ENCODE data around the gene CASS4. TPM values are rescaled to one million over a fixed set of nuclear protein-coding genes. Genes with fewer than 3 reads are reported as not detected.

CASS4 gene
- total and polyA plus RNA-seq, 12 donors, result 0.22 to 2.8 (median 0.59) TPM

DNA sequence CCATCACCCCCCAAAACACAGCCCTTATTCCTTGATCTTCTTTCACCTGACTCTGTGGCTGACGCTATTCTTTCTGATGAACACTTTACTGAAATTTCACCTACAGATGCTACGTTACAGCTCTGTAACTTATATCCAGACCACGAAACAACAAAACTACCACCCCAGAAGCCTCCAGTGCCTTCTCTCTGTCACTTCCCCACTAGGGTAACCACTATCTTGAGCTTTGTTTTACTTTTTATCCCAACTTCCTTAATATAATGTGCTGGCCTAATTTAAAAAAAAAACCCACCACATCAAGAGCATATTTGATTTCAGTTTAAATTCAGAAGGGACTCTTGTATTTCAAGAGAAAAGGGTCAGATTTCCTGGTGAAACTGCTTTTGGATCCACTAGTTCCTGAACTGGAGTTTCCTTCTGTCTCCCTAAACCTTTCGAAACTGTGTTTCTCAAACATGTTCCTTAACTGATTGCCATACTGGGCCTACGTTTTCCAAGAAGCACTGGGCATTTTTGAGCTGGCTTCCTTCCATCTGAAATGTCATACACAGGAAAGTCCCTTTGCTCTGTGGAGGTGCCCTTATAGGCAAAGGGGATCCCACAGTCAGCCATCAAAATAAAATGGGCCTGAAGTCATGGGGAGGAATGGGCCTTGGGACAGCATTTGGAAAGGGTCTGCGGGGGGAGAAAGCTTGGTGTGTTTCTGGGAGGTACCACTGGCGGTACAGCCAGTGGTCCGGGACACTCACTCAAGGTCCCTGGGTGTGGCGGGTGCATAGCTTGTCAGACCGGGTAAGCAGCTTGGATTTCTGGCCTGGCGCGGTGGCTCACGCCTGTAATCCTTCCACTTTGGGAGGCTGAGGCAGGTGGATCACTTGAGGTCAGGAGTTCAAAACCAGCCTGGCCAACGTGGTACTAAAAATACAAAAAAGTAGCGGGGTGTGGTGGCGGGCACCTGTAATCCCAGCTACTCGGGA lies 30.6 kb downstream of the CASS4 start:
- no peaks in the 10 kb centered on the region for H3K27me3 ChIP-seq
- 88 to 91% methylated on average over 17 of the region's 17 CpGs for WGBS, 2 donors
- H3K36me3 ChIP-seq, result peaks cover 0 to 19% (median 0%) of the 10 kb centered on the region in 9 donors
- H3K9me3 ChIP-seq, result no peaks in the 10 kb centered on the region
- peak overlapping the region in 3 of 10 donors; percentile 15 to 29 (median 22) for H3K27ac ChIP-seq
- TF ChIP-seq, protein P1, sequence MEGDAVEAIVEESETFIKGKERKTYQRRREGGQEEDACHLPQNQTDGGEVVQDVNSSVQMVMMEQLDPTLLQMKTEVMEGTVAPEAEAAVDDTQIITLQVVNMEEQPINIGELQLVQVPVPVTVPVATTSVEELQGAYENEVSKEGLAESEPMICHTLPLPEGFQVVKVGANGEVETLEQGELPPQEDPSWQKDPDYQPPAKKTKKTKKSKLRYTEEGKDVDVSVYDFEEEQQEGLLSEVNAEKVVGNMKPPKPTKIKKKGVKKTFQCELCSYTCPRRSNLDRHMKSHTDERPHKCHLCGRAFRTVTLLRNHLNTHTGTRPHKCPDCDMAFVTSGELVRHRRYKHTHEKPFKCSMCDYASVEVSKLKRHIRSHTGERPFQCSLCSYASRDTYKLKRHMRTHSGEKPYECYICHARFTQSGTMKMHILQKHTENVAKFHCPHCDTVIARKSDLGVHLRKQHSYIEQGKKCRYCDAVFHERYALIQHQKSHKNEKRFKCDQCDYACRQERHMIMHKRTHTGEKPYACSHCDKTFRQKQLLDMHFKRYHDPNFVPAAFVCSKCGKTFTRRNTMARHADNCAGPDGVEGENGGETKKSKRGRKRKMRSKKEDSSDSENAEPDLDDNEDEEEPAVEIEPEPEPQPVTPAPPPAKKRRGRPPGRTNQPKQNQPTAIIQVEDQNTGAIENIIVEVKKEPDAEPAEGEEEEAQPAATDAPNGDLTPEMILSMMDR (IDR thresholded peaks at IDR 0.05), result no peak
- H3K4me1 ChIP-seq, result peaks cover 0 to 55% (median 4%) of the 10 kb centered on the region in 9 donors
- intact Hi-C loops (cut with DNase I), result no loop called here
- DNase-seq, result no peak
- ATAC-seq, result no peak
- H3K4me3 ChIP-seq, result no peak overlapping the region

DNA sequence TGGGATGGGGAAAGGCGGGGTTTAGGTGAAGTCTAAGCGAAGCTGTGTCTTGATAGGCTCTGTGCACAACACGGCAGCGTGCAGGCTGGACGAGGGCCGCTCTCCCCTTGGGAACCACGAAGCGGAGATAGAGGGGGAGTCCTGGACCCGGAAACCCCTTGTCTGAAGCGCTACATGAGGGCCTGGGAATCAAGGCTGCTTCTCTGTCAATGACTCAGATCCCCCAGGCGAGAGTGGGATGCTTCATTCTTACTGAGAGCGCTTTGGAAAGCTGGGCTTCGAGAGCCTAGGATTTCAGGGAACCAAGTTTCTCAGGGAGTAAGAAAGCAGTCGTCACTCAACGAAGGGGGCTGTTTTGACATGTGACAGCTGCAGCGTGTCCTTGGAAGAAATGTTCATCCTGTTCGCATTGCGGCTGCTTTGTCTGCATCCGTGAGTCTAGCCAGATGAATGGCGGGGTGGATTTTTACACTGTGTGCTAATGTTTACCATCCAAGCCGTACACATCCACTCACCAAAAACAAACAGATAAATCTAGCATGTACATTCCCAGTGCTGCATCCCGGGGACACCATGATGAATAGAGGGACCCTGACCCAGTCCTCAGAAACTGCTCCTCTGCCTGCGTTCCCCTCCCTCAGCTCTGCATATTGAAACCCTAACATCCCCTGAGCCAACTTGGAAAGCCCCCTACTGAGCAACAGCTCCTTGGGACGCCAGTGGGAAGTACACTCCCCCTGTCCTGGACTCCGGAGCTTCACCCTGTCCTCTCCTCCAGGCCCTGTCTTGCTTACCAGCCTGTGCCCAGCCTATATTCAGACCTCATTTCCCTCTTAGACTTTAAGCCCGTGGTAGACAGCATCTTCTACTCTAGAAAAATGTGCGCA lies 31.8 kb downstream of the CASS4 start:
- TF ChIP-seq, protein P1 (IDR thresholded peaks at IDR 0.05), result no peak
- Histone ChIP-seq H3K4me3 (peak overlapping the region in 2 of 10 donors; percentile 2 to 20), H3K36me3 (peaks cover 0 to 15% (median 0%) of the 10 kb centered on the region in 9 donors), H3K4me1 (peaks cover 0 to 55% (median 4%) of the 10 kb centered on the region in 9 donors), H3K27ac (peak overlapping the region in 4 of 10 donors; percentile 14 to 36 (median 20)), H3K27me3 (no peaks in the 10 kb centered on the region), H3K9me3 (no peaks in the 10 kb centered on the region)
- DNase-seq (peak; percentile 26 to 32), ATAC-seq (peak in 7 of 8 donors; percentile 41 to 59 (median 51))
- intact Hi-C loops (cut with DNase I), result no loop called here
- WGBS, 2 donors, result 45 to 56% methylated on average over 27 of the region's 27 CpGs

DNA sequence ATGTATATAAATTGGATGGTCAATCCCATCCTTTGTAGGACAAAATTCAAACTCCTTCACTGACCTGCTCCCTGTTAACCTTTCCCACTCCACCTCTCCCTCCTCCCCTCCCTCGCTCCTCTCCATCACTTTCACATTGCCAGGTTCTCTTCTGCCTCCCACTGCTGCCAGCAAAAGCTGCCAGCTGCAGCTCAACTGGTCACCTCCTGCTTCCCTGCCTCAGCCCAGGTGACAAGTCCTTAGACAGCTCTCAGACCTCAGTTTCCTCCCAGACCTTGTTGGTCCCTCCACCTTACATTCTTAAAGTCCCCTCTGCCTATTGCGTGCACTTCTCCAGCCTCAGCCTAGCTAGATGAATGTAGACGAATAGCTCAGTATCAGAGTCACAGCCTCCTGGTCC lies 33.1 kb downstream of the CASS4 start:
- intact Hi-C loops (cut with DNase I), result no loop called here
- WGBS, 2 donors, result 89 to 94% methylated on average over 3 of the region's 3 CpGs
- peaks cover 0 to 16% (median 0%) of the 10 kb centered on the region in 9 donors for H3K36me3 ChIP-seq
- no peaks in the 10 kb centered on the region for H3K9me3 ChIP-seq
- no peak overlapping the region for H3K27ac ChIP-seq
- no peak overlapping the region for H3K4me3 ChIP-seq
- no peak for ATAC-seq
- H3K27me3 ChIP-seq, result no peaks in the 10 kb centered on the region
- DNase-seq, result no peak
- peaks cover 0 to 43% (median 4%) of the 10 kb centered on the region in 9 donors for H3K4me1 ChIP-seq
- TF ChIP-seq, protein P1 (IDR thresholded peaks at IDR 0.05), result no peak

DNA sequence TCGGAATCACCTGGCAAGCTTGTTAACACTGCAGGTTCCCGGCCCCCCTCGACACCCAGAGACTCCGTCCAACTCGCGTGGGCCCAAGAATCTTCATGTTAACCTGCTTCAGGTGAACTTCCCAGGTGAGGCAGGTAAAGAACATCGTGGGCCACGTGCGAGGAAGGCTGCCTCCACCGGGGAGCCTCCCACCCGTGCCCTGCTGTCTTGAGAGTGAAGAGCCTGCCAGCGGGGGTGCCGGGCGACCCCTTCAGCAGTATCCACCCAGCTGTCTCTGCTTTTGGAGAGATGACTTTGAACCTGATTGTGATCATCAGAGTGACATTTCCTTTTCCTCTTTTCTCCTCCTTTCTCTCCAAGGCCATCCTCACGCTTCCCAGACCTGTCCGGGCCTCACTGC lies 33.5 kb downstream of the CASS4 start:
- no peaks in the 10 kb centered on the region for H3K9me3 ChIP-seq
- peaks cover 0 to 20% (median 0%) of the 10 kb centered on the region in 9 donors for H3K36me3 ChIP-seq
- intact Hi-C loops (cut with DNase I), result no loop called here
- no peak overlapping the region for H3K27ac ChIP-seq
- ATAC-seq (no peak), DNase-seq (no peak)
- H3K4me1 ChIP-seq, result peaks cover 0 to 39% (median 4%) of the 10 kb centered on the region in 9 donors
- TF ChIP-seq, protein P1 (IDR thresholded peaks at IDR 0.05), result no peak
- H3K27me3 ChIP-seq, result no peaks in the 10 kb centered on the region
- no peak overlapping the region for H3K4me3 ChIP-seq
- WGBS, 2 donors, result 92 to 96% methylated on average over 16 of the region's 16 CpGs

Data from heart right ventricle (tissue), 16 donors.